Hematopoietic multipotent progenitor cell treated with erythropoietin and hydrocortisone succinate and interleukin-3 and kit ligand, for 15 days (in vitro differentiated cells): ENCODE measurements around the gene ZBTB44.
"Not testable (repeated sequence)": the region's sequence is repeated elsewhere in the genome, so short reads cannot be mapped to it uniquely, and the experiment has no call there.

Source experiments
- DNase-seq: peaks from one replicate; pipeline ENCODE4 v3.0.0-alpha.2; 2015; ENCODE audit warnings: low spot score

ZBTB44 gene

DNA sequence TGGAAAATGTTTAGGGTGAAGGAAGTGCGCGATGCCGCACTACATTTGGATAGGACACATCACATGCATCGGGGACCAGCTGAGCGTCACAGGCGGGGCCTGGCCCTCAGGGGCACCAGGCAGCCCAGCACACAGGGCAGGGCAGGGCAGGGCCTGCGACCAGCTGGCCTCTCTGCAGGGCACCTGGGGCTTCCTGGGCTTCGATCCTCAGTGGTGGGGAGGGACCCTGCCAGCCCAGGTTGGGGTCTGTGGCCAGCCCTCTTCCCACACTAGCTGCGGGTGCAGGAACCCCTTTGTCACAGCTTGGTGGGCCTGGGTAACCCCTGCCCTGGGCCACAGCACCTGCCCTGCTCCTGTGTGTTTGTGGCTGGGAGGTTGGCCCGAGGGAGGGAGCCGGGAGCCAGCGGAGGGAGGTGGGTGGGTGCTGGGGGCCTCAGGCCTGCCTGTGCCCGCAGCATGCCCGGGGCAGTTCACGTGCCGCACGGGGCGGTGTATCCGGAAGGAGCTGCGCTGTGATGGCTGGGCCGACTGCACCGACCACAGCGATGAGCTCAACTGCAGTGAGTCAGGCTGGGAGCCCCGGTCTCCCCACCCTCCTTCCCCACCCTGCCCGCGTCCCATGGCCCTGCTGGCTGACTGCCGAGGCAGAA, 117.2 kb downstream of the ZBTB44 start:
- DNase-seq = no peak

DNA sequence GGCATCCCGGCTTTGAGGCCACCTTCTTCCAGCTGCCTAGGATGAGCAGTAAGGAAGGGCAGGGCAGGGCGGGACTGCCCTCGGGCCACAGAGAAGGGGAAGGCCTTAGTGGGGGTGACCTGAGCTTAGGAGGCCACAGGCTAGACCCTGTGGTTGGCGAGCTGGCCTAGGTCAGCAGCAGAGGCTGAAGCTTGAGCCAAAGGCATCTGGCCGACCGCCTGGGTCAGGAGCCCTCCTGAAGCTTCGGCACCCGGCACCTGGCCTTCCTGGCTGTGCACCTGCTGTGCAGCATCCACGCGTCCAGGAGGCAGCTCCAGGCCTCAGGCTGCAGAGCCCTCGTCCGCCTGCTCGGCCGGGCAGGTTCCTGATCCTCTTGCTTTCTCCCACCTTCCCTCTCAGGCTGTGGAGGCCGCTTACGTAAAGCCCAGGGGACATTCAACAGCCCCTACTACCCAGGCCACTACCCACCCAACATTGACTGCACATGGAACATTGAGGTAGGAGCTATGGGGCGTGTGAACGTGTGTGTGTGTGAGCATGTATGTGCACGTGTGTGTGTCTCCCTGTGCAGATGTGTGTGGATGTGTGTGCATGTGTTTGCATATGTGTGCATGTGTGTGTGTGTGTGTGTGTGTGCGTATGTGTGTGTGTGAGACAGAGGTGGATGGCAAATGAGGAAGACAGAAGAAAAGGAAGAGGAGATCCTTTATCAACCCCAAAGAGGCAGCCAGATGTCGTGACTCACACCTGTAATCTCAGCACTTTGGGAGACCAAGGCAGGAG, 120.3 kb downstream of the ZBTB44 start:
- DNase-seq = no peak

DNA sequence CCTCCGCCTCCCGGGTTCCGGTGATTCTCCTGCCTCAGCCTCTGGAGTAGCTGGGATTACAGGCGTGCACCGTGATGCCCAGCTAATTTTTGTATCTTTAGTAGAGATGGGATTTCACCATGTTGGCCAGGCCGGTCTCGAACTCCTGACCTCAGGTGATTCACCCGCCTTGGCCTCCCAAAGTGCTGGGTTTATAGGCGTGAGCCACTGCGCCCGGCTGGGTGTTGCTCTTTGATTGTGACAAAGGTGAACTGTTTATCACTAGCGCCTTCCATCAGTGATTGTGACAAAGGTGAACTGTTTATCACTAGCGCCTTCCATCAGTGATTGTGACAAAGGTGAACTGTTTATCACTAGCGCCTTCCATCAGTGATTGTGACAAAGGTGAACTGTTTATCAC, 121.2 kb downstream of the ZBTB44 start:
- DNase-seq = not testable (repeated sequence)

DNA sequence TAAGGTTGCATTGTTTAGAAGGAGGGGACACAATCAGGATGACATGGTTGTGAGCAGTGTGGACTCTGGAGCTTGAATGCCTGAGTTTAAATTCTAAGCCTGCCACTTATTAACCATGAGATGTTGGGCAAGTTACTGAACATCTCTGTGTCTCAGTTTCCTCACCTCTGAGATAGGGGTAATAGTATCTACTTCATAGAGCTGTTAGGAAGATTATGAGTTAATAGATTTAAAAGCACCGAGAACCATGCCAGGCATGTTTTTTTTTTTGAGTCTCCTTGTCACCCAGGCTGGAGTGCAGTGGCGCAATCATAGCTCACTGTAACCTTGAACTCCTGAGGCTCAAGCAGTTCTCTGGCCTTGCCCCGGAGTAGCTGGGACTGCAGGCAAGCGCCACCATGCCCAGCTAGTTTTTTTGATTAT, 121.9 kb downstream of the ZBTB44 start:
- no peak for DNase-seq

DNA sequence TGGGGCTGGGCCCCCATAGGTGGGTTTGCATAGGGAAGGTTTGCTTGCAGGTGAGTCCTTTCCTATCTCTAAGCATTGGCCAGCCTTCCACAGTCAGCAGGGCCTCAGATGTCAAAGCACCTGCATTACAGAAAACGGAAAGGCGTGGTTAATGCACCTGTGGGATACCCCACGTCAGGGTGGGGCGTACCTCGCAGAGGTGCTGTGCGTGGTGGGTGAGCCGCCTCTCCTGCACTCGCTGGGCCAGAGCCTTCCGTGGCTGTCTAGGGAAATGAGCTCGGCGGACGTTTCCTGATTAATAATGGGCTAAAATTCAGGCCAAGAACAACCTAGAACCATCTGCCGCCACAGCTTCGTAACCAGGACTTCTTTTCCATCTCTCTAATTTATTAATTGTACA, 122.8 kb downstream of the ZBTB44 start:
- no peak for DNase-seq

DNA sequence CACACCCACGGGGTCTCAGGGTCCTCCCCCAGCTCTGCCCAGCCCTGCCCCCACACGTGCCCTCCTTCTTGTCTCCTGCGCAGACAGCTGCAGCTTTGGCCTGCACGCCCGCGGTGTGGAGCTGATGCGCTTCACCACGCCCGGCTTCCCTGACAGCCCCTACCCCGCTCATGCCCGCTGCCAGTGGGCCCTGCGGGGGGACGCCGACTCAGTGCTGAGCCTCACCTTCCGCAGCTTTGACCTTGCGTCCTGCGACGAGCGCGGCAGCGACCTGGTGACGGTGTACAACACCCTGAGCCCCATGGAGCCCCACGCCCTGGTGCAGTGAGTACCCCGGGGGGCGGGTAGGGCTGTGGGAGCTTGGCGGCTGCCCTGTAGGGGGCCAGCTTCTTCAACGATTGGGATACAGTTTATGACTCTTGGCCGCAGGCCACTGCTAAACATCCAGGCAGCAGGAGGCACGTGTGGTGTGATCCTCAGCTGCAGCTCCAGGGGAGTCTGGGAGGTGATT, 124.3 kb downstream of the ZBTB44 start:
- DNase-seq = no peak

DNA sequence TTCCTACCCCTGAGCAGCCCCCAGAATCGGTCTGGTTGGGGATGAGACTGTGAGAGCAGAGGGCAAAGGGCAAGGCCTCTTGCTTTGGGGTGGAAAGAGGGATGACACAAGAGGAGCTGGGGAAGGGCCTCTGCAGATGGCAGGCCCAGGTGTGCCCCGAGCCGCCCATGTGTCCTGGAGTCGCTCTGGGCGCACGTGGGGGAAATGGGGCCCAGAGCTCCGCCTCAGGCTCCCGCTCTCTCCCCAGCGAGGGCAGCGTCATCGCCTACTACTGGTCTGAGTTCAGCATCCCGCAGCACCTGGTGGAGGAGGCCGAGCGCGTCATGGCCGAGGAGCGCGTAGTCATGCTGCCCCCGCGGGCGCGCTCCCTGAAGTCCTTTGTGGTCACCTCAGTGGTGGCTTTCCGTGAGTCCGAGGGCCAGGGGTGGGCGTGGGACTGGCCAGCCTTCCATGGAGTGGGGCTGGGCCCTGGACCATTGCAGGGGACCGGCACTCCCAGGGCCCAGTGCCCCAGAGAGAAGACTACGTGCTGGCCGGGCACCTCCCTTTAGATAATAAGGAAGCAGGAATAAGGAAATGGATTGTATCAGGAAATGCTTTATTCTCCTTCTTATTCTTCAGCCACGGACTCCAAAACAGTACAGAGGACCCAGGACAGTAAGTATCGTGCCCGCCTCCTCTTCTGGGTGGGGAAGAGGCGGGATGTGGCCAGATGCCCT, 125.1 kb downstream of the ZBTB44 start:
- DNase-seq = no peak

DNA sequence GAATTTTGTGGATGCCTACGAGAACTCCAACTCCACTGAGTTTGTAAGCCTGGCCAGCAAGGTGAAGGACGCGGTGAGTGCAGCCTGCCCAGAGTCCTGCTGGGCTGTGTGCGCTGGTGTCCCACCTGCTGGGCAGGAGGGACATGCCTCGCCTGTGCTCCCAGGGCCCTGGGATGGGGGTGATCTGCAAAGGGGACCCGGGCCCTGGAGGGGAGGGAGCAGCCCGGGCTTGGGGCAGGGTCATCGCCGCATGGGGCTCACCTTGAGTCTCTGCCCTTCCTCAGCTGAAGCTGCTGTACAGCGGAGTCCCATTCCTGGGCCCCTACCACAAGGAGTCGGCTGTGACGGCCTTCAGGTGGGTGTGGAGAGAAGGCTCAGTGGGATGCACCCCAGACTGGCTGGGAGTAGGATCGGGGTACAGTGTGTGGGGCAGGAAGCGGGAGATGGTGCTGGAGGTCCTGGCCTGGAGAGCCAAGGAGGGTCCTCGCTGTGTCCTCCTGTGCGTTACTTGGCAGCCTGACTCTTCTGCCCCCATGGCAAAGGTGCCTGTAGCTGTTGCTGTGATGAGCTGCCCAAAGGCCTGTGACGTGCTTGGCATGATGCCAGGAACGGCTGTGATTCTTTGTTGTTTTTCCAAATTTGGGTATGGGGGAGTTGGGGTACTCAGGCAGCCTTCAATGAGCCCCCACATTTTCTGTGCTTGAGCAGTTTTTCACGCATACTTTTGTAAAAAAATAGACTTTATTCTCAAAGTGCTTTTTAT, 126.0 kb downstream of the ZBTB44 start:
- no peak for DNase-seq

DNA sequence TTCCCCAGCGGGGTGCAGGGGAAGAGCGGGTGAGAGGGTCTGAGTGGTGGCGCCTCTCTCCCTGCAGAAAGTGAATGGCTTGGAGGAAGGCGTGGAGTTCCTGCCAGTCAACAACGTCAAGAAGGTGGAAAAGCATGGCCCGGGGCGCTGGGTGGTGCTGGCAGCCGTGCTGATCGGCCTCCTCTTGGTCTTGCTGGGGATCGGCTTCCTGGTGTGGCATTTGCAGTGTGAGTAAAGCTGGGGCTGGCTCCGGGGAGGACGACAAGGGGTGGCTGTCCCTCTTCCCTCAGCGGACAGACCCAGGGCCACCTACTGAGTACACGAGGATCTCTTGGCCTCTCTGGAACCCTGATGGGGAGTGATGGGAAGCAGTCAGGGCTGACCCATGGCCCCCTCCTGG, 126.7 kb downstream of the ZBTB44 start:
- DNase-seq = no peak

DNA sequence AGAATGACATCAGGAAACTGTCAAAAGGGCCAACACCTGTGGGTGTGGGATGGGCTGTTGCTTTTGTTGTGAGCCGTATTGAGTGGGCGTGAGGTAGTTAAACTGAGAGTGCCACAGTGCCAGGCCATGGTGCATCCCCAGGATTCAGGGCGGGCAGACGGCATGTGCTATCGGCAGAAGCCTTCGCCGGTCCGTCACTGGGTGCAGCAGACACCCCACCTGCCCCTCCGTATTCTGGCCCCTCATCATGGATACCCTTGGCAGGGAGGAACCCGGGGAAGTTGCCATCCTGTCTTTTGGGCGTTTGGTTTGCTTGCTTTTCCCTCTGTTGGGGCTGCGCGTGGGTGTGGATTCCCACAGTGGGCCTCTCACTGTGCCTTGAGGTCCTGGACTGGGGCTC, 127.6 kb downstream of the ZBTB44 start:
- DNase-seq = no peak

DNA sequence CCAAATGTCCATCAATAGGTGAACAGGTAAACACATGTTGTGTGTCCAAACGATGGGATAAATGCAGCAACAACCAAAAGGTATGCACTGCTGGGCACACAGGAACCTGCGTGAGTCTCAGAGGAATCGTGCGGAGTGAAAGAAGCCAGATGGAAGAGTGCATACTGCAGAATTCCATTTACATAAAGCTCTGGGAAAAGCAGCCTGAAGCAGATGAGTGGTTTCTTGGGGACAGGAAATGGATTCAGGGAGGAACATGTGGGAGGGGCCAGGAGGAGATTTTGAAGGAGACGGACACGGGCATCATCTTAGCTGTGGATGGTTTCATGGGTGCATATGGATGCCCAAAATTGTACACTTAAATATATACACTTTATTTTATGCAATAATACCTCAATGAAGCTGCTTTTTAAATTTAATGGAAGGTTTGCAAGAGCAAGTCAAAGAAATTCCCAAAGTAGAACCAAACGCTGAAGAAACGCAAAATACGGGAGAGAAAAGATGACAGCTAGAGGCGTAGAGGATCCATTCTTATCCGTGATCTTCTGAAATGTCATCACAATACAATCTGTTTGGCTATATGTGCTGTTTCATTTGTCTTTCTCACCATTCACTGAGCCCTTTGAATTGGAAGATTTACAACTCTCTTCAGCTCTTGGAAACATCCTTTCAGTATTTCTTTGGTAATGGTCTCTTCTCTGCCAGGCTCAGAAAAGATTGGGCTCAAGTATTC, 130.7 kb downstream of the ZBTB44 start:
- DNase-seq = no peak

DNA sequence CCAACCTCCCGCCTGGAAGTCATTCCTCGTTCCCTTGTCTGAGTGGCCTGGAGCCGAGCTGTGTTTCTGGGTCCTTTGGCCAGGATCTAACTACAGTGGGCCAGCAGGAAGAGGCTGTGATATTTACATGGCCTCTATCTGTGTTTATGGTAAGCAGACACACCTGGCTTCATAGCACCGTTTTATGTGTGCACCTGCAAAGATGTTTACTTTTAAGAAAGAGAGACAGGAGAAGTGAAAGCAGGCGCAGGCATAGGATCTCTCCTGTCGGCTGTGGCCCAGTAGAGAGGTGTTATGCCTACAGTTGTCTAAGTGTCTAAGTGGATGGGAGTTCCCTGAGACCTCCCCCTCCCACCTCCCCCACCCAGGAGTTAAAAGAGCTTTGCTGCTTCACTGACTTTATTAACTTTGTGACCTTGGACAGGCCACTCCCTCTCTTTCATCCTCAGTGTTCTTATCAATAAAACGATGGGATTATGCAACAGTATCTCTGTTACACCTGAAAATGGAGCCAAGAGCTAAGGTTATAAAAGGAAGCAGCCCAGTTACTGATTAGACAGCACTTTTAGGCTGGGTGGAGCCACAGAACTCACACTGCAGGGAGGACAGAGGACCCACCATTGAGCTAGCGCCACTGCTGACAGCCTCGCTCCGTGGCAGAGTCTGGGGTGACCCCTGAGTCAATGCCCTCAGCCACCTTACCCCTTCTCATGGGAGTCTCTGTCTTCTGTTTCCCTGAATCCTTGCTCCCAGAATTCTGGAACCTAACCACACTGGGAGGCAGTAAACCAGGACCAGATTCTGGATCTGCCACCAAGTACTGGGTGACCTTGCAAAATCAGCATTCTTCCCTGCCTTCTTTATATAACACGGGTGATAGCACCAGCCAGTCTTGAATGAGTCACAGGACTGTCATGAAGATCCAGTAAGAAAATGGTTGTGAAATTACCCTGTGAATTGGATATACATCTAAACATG, 133.1 kb downstream of the ZBTB44 start:
- DNase-seq = no peak

DNA sequence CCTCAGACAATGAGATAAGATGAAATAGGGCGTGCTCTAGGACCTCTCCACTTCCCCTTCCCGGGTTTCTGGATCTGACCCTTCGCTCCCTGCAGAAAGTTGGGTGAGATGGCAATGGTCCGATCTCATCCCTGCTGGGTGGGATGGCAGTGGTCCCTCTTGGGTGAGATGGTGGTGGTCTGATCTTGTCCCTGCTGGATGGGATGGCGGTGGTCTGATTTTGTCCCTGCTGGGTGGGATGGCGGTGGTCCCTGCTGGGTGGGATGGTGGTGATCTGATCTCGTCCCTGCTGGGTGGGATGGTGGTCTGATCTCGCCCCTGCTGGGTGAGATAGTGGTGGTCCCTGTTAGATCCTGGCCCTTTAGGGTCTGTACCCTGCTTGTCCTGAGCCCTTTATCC, 133.8 kb downstream of the ZBTB44 start:
- no peak for DNase-seq

DNA sequence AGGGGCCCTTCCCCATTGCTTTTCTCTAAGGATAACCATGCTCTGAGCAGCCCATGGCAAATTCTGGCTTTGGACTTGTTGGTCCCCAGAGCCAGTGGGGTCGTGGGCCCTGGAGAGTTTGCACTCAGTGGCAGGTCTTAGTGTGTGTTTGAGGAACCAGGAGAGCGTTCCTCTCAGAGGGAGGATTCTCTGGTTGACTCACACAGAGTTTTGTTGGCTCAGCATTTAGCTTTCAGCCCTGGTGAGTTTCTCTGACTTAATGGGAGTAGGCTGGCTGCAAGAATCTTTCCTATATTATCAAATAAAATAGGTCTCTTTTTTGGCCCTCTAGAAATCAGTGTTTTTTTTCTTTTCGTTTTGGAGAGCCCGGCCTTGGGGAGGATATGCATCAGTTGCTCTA, 134.2 kb downstream of the ZBTB44 start:
- no peak for DNase-seq

DNA sequence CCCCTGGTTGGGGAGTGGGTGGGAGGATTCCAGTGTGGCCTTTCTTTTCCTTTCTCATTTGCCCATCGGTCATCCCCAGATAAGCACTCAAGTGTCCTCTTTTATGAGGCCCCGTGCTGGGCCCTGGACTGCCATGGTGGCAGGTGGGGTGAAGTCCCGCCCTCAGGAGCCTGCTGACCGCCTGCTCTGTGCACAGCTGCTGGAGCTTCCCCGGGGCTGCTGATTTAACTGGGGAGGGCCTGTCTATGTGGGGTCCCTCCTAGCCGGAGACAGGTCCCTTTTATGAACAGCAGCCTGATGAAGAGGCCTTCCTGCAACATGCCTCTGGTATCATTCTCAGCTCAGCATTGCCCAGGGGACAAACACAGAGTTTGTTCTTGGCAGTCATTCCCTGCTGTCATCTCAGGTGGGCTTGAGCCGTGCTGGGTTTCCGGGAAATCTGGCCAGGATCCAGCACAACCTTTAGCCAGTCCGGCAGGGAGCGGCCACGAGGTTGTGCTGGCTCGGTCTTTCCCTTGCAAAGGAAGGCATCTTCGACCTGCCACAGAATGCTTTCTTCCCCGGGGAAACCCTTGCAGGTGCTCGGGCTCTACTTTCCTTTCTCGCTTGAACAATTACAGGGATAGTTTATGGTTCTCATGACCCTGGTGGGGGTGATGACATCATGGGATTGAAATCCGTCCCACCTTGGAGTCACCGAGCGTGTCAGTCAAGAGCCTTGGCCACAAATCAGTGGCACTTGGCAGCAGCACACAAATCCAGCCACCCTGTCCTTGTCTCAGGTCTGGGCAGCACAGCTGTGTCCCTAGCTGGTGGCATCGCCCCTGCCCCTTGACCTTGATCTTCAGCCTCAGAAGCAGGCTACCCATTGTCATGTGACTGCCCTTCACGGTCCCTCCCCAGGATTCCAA, 135.1 kb downstream of the ZBTB44 start:
- no peak for DNase-seq

DNA sequence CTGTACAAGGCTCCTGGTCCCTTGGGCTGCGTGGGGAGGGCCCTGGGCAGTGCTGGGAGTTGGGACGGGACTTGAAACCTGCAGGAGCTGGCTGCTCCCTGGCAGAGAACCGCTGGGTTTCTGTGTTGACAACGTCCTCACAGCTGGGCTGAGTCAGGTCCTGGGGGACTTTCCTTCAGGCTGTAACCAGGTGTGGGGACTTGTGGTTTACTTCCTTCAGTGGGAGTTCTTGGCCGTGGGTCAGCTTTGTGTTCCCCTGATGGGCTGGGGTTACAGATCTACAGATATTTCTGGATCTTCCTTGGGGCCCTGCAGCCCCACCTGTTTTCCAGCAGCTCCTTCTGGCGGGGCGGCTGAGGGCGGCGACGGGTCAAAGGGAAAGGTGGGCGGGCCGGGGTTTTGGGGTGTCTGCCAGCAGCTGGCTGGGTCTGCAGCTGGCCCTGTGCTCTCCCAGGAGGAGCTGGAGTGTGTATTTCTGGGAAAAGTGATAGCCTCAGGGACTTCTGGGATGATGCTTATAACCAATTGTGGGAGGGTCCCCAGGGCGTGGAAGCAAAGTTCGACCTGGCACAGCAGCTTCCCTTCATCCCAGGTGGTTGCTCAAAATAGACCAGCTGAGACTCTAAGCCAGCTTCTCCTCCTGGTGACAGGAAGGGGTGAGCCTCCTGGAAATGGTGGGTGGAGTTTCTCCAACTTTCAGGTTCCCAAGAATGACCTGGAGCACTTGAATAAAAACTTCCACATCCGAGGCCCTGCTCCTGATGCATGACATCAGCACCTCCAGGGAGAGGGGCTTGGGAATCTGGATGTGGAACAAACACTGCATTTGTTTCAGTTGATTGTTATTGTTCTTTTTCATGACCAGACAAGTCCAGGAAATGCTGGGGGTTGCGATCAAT, 136.0 kb downstream of the ZBTB44 start:
- no peak for DNase-seq

DNA sequence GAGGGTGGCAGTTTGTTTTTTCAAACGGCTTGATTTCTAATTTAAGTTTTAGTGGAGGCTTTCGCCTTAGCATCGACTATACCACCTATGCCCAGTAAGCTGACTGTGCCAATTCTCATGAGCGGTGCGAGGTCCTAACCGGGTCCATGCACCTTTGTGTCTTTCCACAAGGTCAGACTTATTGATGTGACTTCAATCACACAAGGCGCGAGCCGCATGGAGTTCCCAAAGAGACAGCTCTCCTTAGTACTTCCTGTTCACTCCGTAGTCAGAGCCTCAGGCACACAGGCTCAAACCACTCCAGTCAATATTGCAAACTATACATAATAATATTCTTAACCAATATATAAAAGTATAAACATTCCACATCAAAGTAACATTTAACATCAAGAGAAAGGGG, 136.9 kb downstream of the ZBTB44 start:
- DNase-seq = no peak
